ENCODE measurements around the gene LIX1.

GRCh38 chr5:97106216-97106581 is 36.2 kb downstream of the LIX1 start:
- TF ChIP-seq POLR2AphosphoS5 (IDR thresholded peaks at IDR 0.05) (no peak), CTCF (IDR thresholded peaks at IDR 0.05 in 8 of 11, conservative IDR thresholded peaks at IDR 0.05 in 3 of 11) (no peak)

All from spleen (tissue), 7 donors.